HG03039 (cell line): ENCODE results near the gene TXNDC16.
"Not testable (repeated sequence)": the region's sequence is repeated elsewhere in the genome, so short reads cannot be mapped to it uniquely, and the experiment has no call there.

Experiments used
- ATAC-seq: cut with Tn5 transposase; IDR thresholded peaks from one replicate; pipeline ENCODE4 v1.9.1; 2021; ENCODE audit warnings: mild to moderate bottlenecking, moderate library complexity; ENCODE audit not compliant: unreplicated experiment

Gene TXNDC16

DNA sequence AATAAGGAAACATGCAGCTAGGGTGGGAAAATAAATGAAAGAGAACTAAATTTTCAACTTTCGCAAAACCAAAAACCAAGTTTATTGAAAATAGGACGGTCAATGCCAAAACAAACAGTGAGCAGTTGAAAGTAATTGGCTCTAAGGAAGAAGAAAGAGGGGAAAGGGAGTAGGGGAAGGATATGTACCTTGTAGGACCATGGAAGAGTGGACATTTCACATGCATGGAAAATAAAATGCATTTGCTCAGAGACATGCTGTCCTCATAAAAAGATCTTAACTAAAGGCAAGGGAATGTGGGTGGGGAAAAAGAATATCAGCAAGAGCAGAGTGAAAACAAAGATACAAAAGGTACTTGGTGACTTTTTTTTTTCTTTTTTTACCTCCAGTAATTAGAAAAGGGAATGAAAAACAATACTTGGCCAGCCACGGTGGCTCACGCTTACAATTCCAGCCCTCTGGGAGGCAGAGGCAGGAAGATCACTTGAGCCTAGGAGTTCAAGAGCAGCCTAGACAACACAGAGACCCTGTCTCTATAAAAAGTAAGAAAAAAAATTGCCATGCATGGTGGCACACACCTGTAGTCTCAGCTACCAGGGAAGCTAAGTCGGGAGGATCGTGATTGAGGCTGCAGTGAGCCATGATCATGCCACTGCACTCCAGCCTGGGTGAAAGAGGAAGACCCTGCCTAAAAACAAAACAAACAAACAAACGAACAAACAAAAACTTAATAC is 6.6 kb downstream of the TXNDC16 start:
- no peak for ATAC-seq

DNA sequence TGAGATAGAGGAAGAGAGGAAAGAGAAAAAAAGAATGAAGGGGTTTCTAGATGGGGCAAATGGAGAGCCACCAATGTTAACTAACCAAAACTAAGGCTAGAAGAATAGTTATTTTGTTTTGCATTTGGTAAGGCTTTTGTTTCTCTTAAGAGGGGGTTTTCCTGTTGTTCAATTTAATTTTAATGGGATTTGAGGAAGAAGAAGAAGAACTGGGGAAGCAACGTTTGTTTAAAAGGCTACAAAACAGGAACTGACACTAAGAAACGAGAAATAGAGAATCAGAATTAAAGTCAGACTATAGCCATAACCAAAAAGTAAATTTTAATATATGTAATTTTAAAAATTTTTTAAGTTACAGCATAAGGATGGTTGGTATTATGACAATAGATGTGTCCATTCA is 13.7 kb downstream of the TXNDC16 start:
- ATAC-seq, result no peak

DNA sequence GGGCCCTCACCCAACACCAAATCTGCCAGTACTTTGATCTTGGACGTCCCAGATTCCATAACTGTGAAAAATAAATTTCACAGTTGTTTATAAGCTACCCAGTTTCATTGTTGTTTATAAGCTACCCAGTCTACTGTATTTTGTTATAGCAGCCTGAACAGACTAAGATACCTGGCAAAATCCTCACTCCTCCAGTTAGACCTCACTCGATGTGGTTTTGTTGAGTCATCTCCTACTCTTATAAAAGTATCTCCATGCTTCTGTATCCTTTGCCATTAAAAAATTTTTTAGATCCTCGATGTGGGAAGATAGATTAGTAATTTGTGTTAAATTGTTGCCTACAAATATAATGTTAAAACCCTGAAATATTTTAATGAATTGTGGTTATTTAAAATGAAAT is 16.0 kb downstream of the TXNDC16 start:
- no peak for ATAC-seq

DNA sequence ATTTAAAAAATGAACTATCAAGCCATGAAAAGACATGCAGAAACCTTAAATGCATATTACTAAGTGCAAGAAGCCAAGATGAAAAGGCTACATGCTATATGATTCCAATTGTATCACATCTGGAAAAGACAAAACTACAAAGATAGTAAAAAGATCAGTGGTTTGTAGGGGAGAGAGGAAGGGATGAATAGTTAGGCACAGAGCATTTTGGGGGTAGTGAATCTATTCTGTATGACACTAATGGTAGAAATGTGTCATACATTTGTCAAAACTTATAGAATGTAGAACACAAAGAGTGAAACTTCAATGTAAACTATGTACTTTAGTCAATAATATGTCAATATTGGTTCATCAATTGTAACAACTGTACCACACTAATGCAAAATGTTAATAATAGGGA is 20.8 kb downstream of the TXNDC16 start:
- no peak for ATAC-seq

DNA sequence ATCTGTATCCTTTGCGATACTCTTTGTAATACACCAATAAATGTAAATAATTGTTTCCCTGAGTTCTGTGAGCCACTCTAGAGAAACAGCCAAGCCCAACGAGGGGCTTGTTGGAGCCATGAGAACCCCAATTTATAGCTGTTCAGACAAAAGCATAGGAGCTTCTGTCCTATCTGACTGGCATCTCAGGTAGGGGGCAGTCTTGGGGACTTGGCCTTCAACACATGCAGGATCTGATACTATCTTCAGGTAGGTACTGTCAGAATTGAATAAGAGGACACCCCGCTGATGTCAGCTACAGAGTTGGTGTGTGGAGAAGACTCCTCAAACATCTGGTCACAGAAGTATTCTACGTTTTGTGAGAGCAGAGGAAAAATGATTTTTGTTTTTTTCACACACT is 25.3 kb downstream of the TXNDC16 start:
- ATAC-seq, result no peak

DNA sequence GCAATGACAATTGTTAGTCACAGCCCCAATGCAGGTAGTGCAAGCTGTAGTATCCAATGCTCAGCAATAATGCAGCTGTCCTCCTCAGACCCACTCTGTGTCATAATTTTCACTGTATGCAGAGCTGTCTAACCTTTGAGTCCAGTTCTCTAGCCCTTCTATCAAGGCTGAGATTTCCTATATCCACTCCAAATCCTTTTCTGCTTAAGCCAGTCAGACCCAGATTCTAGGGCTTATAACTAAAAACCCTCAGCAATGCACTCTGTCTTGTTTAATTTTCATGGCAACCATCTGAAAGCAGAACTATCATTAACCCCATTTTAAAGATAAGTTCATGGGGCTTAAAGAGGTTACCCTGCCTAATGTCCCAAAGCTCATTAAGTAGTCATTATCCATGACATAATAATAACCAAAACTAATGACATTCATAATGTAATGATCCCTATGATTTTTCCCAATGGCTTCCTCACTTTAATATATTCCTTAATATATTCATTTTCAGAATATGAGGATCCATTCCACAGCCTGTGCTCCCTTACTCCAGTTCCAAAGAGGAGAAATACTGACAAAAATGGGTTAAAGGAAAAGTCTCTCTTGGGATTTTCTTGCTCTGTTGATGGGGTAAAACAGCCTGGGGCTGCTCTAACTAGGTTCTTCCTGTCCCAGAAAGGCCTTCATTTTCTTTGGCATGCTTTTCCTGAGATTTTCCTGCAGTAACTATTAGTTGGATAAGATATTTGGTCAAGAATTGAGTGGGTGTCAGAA is 29.5 kb downstream of the TXNDC16 start:
- ATAC-seq, result no peak

DNA sequence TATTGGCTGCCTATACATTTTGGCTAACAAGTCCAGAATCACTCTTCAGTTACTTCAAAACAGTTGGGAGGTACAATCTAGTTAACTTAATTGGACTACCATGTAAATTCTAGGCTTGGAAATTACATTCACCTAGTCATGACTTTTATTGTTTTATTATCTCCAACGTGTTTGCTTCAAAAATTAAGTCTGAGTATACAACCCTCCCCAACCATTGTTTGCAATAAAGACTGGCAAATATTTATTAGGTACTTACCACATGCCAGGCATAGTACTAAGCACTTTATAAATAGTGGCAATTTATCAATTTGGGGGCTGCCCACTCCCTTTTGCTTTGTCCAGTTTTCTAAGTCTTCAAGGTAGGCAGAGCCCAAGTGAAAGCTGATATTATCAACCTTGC is 30.3 kb downstream of the TXNDC16 start:
- no peak for ATAC-seq

DNA sequence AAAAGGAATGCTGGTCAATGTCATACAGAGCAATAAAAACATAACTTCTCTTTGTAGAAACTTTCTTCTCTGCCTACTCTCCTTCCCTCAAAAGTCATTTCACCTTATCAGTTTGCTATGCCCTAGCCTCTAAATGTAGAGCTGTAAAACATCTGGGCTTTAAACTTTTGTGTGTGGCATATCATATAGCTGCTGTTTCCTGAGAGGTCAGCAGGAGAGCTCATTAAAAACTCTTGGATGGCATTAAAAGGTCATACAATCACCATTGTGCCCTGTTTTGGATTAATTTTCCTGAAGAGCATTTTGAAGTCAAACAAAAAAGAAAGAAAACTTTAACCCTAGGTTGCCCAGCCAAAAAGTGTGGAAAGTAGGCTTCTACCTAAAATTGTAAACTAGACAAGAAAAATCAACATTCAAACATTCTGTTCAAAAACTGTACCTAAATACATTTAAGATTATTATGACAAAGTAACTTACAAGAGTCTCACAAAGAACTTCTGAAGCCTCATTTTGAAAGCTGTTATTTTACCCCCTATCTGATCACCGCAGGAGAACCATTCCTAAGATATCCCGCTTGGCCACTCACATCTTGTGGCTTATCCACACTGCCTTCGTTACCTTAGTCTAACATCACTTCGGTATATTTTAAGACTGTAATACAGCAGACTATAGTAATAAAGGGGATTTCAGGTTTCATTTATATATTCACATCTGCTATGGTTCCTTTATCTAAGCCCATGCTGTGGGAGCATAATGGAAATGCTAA is 38.1 kb downstream of the TXNDC16 start:
- ATAC-seq, result no peak

DNA sequence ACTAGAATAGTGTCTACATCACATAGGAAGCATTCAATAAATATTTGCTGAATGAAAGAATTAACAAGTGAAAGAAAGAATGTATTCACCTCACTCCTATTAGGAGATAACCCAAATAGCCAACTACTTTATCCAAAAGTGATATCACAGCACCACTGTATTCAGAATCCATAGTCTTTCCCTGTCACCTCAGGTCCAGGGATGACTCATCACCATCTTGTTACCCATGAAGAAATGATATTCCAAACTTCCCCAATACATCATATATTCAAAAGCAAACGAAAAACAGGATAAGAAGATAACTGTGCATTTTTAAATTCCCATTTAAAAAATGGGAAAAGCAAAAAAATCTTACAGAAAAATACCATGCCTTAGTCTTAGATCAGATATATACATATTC is 39.1 kb downstream of the TXNDC16 start:
- no peak for ATAC-seq

DNA sequence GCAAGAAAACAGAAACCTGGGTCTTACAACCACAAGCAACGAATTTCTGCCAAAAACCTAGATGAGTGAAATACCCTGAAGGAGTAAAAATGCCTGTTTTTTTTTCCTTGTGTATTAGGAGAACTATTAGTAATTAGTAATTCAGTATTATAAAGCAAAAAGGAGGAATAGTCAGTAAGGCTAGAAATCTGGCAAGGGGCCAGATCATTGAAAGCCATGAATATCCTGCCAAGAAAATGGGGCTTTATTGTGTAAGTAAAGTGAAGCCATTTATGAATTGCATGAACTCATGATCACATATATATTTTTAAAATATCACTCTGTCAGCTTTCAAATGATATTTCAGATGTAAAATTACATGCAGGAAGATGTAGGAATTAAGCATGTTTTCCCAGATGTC is 57.9 kb downstream of the TXNDC16 start:
- ATAC-seq, result no peak

DNA sequence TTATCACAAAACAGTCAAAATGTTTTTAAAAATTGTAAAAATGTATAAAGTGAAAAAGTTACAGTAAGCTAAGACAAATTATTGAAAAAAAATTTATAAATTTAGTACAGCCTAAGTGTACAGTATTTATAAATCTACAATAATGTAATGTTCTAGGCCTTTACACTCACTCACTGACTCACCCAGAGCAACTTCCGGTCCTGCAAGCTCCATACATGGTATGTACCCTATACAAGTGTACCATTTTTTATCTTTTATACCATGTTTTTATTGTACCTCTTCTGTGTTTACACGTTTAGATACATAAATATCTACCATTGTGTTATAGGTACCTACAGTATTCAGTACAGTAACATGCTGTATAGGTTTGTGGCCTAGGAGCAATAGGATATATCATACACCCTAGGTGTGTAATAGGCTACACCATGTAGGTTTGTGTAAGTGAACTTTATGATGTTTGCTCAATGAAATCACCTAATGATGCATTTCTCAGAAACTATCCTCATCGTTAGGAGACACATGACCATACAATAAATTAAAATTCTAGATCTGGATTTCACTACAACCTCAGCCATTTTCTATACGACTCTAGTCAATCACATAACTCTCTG is 66.8 kb downstream of the TXNDC16 start:
- no peak for ATAC-seq

DNA sequence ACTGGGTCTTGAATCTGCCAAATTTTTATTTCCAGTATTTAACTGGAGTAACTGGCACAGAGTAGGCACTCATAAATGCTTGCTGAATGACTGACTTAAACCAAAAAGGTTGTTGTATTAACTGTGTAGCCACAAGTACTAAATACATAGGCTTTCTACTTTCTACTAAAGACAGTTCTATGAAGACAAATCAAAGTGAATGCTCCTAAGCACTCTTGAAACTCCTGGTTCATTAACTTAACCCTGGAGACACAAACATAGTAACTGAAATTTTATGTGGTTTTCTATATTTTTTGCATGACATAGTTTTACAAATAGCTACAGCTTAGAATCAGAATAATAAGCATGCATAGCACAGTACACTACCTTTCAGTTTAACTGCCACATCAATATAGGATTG is 70.4 kb downstream of the TXNDC16 start:
- no peak for ATAC-seq

DNA sequence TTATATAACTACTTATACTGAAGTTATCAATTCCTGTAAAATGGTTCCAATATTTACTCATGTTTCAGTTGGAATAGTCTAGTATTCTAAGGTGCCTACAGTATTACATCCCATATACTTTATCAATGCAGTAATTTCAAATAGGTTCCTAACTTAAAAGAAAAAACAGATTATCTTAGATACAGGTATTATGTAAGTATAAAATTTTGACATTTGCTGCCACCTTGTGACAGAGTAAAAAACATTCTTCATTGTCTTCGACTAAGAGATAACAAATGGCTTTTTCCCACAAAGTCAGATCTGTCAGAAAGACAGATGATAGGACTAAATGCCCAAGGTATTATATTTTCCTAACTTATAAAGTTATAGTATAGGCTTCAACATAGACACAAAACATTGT is 78.7 kb downstream of the TXNDC16 start:
- no peak for ATAC-seq

DNA sequence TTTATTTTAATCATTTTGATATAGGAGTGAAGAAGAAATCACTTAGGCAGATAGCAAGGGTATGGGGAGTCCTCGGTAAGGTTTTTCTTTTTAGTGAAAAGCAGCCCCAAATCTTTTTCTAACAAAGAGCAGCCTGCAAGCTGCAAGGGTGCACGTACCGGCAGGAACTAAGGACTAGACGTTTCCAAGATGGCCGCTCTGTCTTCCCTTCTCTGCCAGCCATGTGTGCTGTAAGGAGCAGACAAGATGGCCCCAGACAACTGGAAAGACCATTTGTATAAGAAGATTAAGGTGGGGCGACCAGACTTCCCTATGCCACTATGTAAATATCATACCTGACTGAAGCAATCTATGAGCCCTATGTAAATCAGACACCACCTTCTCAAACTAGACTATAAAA is 79.6 kb downstream of the TXNDC16 start:
- no peak for ATAC-seq

DNA sequence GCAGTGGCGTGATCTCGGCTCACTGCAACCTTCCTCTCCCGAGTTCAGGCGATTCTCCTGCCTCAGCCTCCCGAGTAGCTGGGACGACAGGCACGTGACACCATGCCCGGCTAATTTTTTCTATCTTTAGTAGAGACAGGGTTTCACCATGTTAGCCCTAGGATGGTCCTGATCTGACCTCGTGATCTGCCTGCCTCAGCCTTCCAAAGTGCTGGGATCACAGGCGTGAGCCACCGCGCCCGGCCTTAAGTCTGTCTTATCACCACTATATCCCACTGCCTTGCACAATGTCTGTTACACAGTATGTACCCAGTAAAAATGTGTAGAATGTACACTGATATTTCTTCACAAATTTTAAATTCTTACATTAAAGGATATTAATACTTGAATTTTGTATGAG is 80.1 kb downstream of the TXNDC16 start:
- ATAC-seq, result not testable (repeated sequence)

DNA sequence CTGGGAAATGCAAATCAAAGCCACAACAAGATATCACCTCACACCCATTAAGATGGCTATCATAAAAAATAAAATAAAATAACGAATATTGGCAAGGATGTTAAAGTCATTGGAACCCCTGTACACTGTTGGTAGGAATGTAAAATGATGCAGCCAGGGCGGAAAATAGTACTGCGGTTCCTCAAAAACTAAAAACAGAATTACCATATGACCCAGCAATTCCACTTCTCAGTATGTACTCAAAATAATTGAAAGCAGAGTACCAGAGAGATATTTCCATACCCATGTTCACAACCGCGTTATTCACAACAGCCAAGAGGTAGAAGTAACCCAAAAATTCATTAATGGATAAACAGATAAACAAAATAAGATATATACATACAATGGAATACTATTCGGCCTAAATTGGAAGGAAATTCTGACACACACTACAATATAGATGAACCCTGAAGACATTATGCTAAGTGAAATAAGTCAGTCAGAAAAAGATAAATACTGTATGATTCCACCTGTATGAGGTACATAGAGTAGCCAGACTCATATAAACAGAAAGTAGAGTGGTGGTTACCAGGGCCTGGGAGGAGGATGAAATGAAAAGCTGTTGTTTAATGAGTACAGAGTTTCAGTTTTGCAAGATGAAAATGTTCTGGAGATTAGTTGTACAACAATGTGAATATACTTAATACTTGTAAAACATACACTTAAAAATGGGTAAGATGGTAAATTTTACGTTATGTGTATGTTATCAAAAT is 84.6 kb downstream of the TXNDC16 start:
- no peak for ATAC-seq

DNA sequence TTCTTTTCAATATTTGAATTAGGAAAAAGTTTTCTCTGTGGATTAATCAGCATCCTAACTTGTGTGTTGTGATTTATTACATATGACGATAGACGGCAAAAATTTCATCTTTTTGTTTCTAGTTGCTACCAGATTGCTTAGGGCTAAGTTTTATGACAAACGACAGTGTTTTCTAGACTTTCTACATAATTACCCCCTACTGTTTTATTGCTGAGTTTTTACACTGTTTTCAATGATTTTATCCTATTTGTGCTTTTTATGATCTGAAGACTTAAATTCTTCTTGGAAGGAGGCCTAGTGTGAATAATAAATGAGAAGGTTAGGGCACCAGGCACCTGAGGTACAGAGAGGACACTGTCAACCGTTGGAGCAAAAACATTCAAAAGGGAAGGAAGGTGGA is 88.1 kb downstream of the TXNDC16 start:
- no peak for ATAC-seq

DNA sequence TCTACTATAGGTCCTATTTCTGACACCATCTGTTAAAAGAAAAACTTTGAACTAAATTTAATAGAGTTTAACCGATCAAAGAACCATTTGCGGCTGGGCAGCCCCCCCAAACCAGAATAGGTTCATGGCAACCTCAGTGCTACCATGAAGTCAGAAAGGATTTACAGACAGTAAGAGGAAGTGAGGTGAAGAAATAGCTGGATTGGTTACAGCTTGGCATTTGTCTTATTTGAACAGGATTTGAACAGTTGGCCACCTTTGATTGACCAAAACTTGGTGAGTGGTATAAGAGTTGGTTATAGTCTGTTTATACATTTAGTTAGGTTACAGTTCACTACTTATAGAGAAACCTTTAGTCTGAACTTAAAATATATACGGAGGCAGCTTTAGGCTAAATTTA is 88.9 kb downstream of the TXNDC16 start:
- no peak for ATAC-seq

DNA sequence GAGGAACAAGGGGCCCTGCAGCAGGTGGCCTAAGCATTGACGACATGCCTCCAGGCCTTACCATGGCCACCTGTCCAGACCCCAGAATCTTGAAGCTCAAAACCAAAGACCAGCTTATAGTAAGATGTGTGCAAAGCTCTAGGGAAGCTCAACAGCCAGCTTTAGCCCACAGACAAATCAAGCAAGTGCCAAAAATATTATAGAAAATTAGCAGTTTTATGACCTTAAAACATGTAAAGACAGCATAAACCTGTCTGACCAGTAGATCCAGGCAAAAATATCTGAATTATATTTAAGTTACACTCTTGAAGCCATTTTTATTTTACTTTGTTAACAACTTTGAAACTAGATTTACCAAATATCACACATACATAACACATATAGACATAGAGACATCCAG is 90.6 kb downstream of the TXNDC16 start:
- ATAC-seq, result no peak

DNA sequence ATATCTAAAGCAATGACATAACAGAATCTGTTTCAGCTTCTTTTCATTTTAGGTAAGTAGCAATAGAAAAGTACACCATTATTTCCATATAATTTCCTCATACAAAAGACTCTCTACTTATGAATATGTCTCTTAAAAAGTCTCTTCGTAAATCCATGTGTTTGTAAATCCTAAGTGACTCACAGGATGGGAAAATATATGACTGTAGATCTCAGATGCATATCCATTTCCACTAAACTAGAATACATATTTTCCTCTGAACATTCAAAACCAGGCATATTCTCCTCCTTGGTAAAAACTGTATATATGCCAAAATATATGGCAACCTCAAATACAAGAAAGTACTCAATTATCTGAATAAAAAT is 93.6 kb downstream of the TXNDC16 start:
- ATAC-seq, result no peak

DNA sequence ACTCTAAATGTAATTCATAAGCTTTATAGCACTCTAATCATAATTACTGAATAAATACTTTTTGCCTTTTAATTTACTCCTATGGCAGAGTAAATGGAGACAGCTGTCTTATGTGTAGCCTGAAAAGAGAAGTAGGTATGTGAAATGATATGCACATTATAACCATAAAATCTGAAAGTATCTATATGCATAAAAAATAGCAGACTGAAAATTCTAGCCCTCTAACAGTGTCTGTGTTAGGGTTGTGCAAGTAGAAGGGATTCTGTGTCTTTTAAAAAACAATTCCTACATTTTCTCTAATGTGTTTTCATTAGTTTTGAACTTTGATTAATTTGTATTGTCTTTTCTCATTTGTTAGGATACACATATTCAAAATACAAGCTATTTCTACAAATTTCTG is 94.9 kb downstream of the TXNDC16 start:
- no peak for ATAC-seq
